ENCODE data around the gene MT2A.

Gene MT2A

DNA sequence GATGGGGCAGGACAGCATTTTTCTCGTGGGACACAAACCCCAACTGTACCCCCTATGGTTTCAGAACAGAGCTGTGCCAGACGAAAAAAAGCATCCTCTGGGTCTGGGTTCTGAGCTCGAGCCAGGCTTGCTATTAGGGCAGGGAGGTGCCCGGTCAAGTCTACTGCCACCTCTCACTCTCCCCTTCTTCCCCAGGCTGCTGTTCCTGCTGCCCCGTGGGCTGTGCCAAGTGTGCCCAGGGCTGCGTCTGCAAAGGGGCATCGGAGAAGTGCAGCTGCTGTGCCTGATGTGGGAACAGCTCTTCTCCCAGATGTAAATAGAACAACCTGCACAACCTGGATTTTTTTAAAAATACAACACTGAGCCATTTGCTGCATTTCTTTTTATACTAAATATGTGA lies 18.3 kb downstream of the MT2A start:
- no peak for DNase-seq (ENCODE audit: low read depth)
- TF ChIP-seq, protein P1, sequence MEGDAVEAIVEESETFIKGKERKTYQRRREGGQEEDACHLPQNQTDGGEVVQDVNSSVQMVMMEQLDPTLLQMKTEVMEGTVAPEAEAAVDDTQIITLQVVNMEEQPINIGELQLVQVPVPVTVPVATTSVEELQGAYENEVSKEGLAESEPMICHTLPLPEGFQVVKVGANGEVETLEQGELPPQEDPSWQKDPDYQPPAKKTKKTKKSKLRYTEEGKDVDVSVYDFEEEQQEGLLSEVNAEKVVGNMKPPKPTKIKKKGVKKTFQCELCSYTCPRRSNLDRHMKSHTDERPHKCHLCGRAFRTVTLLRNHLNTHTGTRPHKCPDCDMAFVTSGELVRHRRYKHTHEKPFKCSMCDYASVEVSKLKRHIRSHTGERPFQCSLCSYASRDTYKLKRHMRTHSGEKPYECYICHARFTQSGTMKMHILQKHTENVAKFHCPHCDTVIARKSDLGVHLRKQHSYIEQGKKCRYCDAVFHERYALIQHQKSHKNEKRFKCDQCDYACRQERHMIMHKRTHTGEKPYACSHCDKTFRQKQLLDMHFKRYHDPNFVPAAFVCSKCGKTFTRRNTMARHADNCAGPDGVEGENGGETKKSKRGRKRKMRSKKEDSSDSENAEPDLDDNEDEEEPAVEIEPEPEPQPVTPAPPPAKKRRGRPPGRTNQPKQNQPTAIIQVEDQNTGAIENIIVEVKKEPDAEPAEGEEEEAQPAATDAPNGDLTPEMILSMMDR (IDR thresholded peaks at IDR 0.05; ENCODE audit: low read length, missing control alignments): no peak
- H3K4me3 ChIP-seq (replicated peaks; ENCODE audit: low read depth, low read length): peak overlapping the region; percentile 66

DNA sequence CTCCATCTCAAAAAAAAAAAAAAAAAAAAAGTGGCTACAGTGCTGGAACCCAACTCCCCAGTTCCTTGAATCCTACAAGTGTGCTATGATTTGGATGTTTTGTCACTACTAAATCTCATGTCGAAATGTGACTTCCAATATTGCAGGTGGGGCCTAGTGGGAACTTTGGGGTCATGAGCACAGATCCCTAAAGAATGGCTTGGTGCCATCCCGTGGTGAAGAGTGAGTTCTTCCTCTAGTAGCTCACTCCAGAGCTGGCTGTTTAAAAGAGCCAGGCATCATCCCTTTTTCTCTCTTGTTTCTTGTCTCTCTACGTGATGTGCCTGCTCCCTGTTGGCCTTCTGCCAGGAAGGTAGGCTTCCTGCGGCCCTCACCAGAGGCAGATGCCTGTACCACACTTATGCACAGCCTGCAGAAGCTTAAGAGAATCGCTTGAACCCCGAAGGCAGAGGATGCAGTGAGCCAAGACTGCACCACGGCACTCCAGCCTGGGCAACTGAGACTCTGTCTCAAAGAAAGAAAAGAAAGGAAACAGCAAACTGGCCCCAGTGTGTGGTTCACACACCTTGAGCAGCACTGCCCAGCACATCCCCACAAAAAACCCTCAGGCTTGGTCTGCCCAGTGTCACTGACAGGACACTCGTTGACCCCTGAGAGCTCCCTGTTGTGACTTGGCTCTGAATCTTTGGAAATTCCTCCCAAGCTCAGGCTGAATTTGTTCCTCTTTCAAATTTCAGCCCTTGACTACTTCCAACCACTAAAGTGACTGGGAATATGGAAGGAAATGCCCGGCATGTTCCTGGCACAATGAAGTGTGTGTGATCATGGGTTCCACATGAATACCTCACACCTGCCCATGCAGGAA lies 20.3 kb downstream of the MT2A start:
- H3K4me3 ChIP-seq (replicated peaks; ENCODE audit: low read depth, low read length): no peak overlapping the region
- TF ChIP-seq, protein P1 (IDR thresholded peaks at IDR 0.05; ENCODE audit: low read length, missing control alignments): no peak
- no peak for DNase-seq (ENCODE audit: low read depth)

DNA sequence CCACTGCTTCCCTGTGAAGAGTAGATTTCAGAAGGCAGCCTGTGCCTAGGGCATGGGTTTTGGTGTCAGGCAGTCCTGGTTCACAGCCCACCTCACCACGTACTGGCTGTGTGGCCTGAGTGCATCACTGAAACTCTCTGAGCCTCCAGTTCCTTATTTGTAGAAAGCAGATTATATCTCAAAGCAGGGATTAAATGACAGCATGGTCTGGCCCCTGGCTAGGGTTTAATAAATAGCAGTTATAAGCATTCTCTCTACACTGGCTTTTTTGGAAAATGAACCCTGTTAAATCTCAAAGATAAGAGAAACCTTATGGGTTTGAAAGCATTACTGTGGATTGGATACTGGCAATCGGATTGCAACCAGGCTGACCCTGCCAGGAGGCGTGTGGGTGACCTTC lies 21.1 kb downstream of the MT2A start:
- no peak overlapping the region for H3K4me3 ChIP-seq (replicated peaks; ENCODE audit: low read depth, low read length)
- DNase-seq (ENCODE audit: low read depth): no peak
- TF ChIP-seq, protein P1 (IDR thresholded peaks at IDR 0.05; ENCODE audit: low read length, missing control alignments): no peak

DNA sequence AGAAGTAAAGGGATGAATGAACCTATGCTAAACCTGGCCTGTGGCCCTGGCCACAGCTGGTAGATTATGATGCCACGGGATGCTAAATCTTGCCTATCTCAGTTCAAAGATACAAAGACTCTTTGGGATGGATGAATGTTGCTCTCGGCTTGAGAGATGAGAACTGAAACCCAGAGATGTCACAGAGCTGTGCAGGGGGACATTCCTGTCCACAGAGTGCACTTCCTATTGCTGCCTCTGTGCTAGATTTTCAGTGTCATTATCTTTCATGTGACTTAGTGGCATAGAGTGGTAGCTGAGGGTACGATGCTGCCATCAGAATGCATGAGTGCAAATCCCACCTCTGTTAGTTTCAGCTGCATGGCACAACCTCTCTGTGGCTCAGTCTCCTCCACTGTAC lies 21.8 kb downstream of the MT2A start:
- DNase-seq (ENCODE audit: low read depth): no peak
- TF ChIP-seq, protein P1 (IDR thresholded peaks at IDR 0.05; ENCODE audit: low read length, missing control alignments): no peak
- H3K4me3 ChIP-seq (replicated peaks; ENCODE audit: low read depth, low read length): no peak overlapping the region

DNA sequence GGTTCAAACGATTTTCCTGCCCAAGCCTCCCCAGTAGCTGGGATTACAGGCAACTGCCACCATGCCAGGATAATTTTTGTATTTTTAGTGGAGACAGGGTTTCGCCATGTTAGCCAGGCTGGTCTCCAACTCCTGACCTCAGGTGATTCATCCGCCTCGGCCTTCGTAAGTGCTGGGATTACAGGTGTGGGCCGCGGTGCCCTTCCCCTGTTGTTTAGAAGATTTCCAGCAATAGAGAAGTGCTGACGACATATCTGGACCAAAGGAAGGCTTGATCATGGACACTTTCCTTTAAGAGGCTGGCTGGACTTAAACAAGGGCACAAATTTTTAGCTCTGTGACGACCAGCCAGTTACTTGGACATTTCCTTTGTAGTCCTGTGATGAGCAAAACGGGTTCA lies 22.8 kb downstream of the MT2A start:
- H3K4me3 ChIP-seq (replicated peaks; ENCODE audit: low read depth, low read length): no peak overlapping the region
- TF ChIP-seq, protein P1 (IDR thresholded peaks at IDR 0.05; ENCODE audit: low read length, missing control alignments): no peak
- DNase-seq (ENCODE audit: low read depth): no peak

DNA sequence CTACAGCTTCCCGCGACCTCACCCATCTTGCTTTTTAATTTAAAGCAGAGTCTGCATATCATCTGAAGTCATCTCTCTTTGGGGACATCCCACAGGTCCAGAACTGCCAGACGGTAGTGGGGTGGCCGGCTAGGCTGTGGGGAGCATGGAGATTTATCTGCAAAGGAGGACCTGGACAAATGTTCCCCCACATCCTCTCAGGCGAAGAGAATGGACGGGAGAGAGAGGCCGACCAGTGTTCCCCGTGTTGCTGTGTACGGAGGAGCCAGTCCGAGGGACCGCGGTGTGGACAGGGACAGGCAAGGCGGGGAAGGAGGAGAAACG lies 23.4 kb downstream of the MT2A start:
- no peak for DNase-seq (ENCODE audit: low read depth)
- TF ChIP-seq, protein P1 (IDR thresholded peaks at IDR 0.05; ENCODE audit: low read length, missing control alignments): no peak
- H3K4me3 ChIP-seq (replicated peaks; ENCODE audit: low read depth, low read length): peak overlapping the region; percentile 43

All from fibroblast of pulmonary artery (primary cell).